Neural cell (in vitro differentiated cells): ENCODE data around the gene RAPGEF3.

Source experiments
- EZH2 ChIP-seq: fragments of 200-600, 300-800 bp; shearing (Covaris generic), sonication (generic); IDR thresholded peaks from 2 replicates; pipeline ENCODE4 v1.6.1; 2014; ENCODE audit warnings: antibody characterized with exemption, low read length, borderline replicate concordance, mild to moderate bottlenecking; ENCODE audit not compliant: insufficient read depth, poor library complexity, severe bottlenecking
- MXI1 ChIP-seq: fragments of 450-650 bp; conservative IDR thresholded peaks from 2 replicates; pipeline ENCODE4 v1.6.1; 2014; ENCODE audit warnings: antibody characterized with exemption, mild to moderate bottlenecking; ENCODE audit not compliant: poor library complexity, severe bottlenecking
- POLR2AphosphoS5 ChIP-seq: IDR thresholded peaks from 2 replicates; pipeline ENCODE4 v1.6.1; 2012
- SMC3 ChIP-seq: fragments of 450-650 bp; conservative IDR thresholded peaks from 2 replicates; pipeline ENCODE4 v1.6.1; 2014; ENCODE audit warnings: antibody characterized with exemption, mild to moderate bottlenecking, moderate library complexity; ENCODE audit not compliant: poor library complexity
- TAF1 ChIP-seq: IDR thresholded peaks from 2 replicates; pipeline ENCODE4 v1.6.1; 2012; ENCODE audit warnings: low read depth
- TF ChIP-seq, protein P1 (sequence below): fragments of 450-650 bp; IDR thresholded peaks from 2 replicates; pipeline ENCODE4 v1.5.1; 2014; ENCODE audit warnings: antibody characterized with exemption, mild to moderate bottlenecking, moderate library complexity; ENCODE audit not compliant: poor library complexity, severe bottlenecking
- TF ChIP-seq, protein P2 (sequence below): IDR thresholded peaks from 2 replicates; pipeline ENCODE4 v1.6.1; 2012; ENCODE audit warnings: borderline replicate concordance

GRCh38 chr12:47763481-47764346, 5.0 kb upstream of the RAPGEF3 start:
- TF ChIP-seq, protein P1, sequence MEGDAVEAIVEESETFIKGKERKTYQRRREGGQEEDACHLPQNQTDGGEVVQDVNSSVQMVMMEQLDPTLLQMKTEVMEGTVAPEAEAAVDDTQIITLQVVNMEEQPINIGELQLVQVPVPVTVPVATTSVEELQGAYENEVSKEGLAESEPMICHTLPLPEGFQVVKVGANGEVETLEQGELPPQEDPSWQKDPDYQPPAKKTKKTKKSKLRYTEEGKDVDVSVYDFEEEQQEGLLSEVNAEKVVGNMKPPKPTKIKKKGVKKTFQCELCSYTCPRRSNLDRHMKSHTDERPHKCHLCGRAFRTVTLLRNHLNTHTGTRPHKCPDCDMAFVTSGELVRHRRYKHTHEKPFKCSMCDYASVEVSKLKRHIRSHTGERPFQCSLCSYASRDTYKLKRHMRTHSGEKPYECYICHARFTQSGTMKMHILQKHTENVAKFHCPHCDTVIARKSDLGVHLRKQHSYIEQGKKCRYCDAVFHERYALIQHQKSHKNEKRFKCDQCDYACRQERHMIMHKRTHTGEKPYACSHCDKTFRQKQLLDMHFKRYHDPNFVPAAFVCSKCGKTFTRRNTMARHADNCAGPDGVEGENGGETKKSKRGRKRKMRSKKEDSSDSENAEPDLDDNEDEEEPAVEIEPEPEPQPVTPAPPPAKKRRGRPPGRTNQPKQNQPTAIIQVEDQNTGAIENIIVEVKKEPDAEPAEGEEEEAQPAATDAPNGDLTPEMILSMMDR, result no peak
- TF ChIP-seq TAF1, result no peak
- no peak for TF ChIP-seq POLR2AphosphoS5
- TF ChIP-seq, protein P2, sequence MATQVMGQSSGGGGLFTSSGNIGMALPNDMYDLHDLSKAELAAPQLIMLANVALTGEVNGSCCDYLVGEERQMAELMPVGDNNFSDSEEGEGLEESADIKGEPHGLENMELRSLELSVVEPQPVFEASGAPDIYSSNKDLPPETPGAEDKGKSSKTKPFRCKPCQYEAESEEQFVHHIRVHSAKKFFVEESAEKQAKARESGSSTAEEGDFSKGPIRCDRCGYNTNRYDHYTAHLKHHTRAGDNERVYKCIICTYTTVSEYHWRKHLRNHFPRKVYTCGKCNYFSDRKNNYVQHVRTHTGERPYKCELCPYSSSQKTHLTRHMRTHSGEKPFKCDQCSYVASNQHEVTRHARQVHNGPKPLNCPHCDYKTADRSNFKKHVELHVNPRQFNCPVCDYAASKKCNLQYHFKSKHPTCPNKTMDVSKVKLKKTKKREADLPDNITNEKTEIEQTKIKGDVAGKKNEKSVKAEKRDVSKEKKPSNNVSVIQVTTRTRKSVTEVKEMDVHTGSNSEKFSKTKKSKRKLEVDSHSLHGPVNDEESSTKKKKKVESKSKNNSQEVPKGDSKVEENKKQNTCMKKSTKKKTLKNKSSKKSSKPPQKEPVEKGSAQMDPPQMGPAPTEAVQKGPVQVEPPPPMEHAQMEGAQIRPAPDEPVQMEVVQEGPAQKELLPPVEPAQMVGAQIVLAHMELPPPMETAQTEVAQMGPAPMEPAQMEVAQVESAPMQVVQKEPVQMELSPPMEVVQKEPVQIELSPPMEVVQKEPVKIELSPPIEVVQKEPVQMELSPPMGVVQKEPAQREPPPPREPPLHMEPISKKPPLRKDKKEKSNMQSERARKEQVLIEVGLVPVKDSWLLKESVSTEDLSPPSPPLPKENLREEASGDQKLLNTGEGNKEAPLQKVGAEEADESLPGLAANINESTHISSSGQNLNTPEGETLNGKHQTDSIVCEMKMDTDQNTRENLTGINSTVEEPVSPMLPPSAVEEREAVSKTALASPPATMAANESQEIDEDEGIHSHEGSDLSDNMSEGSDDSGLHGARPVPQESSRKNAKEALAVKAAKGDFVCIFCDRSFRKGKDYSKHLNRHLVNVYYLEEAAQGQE, result no peak
- TF ChIP-seq SMC3, result no peak
- no peak for TF ChIP-seq MXI1
- TF ChIP-seq EZH2, result no peak
